SK-N-SH (cell line): ENCODE measurements around the gene SLC6A17. TPM values are rescaled to one million over a fixed set of nuclear protein-coding genes. Genes with fewer than 3 reads are reported as not detected.

ENCODE experiments used
- CTCF ChIA-PET: fragments of 300-600, 350-600 bp; formaldehyde crosslinking; extraction: SDS; loops from one replicate; lab custom pipeline; 2021; lab: Yijun Ruan, JAX
- POLR2A ChIA-PET: fragments of 350-600 bp; sonication (Branson Sonifier 250); formaldehyde crosslinking; extraction: SDS; loops from one replicate; lab custom pipeline; 2020; ENCODE audit warnings: antibody characterized with exemption, inconsistent platforms; lab: Yijun Ruan, JAX
- DNase-seq: peaks from one replicate; pipeline ENCODE4 v3.0.0; 2012
- H2AFZ ChIP-seq: fragments of 200-600 bp; sonication (generic); 2 replicates; pipeline ENCODE4 v1.8.1; 2016; ENCODE audit warnings: antibody characterized with exemption, mild to moderate bottlenecking, low read depth
- H3F3A ChIP-seq: fragments of 200-600 bp; sonication (generic); replicated peaks from 2 replicates; pipeline ENCODE3; 2016; ENCODE audit warnings: antibody characterized with exemption, mild to moderate bottlenecking; ENCODE audit not compliant: insufficient read depth
- H3K27ac ChIP-seq, 2 experiments: fragments of 200-500 bp in 1 of 2; fragments of 200-600 bp in 1 of 2; sonication (Bioruptor generic) in 1 of 2; sonication (generic), shearing (Covaris generic) in 1 of 2; 2 replicates each; pipeline versions ENCODE4 v1.5.1 to v1.6.1; 2014 to 2016; ENCODE audit warnings: low read depth in 2 of 2, inconsistent platforms in 1 of 2, low read length in 1 of 2, mild to moderate bottlenecking in 1 of 2, mixed read lengths in 1 of 2
- H3K27me3 ChIP-seq: fragments of 200-600 bp; sonication (generic), shearing (Covaris generic); 2 replicates; pipeline ENCODE4 v1.6.1; 2016; ENCODE audit warnings: mixed run types; ENCODE audit not compliant: insufficient read depth
- H3K36me3 ChIP-seq, 2 experiments: fragments of 200-500 bp in 1 of 2; fragments of 200-600 bp in 1 of 2; sonication (Bioruptor generic) in 1 of 2; sonication (generic) in 1 of 2; replicated peaks in 1 of 2; 2 replicates each; pipeline versions ENCODE3 to v1.5.1; 2014 to 2016; ENCODE audit warnings: low read length in 1 of 2, mild to moderate bottlenecking in 1 of 2; ENCODE audit not compliant: insufficient read depth in 2 of 2, control insufficient read depth in 1 of 2
- H3K4me1 ChIP-seq, 2 experiments: fragments of 200-500 bp in 1 of 2; fragments of 200-600 bp in 1 of 2; sonication (Bioruptor generic) in 1 of 2; sonication (generic), shearing (Covaris generic) in 1 of 2; 2 replicates each; pipeline versions ENCODE4 v1.5.1 to v1.6.1; 2014 to 2016; ENCODE audit warnings: low read depth in 1 of 2, low read length in 1 of 2, mixed run types in 1 of 2; ENCODE audit not compliant: insufficient read depth in 2 of 2, control insufficient read depth in 1 of 2
- H3K4me2 ChIP-seq: fragments of 200-600 bp; sonication (generic), shearing (Covaris generic); 2 replicates; pipeline ENCODE4 v1.6.1; 2017; ENCODE audit warnings: mixed run types
- H3K4me3 ChIP-seq, 2 experiments: fragments of 200-500 bp in 1 of 2; fragments of 200-600 bp in 1 of 2; sonication (Bioruptor generic) in 1 of 2; sonication (generic), shearing (Covaris generic) in 1 of 2; 2 replicates each; pipeline versions ENCODE4 v1.5.1 to v1.8.1; 2014 to 2016; ENCODE audit warnings: low read depth in 2 of 2, inconsistent platforms in 1 of 2, low read length in 1 of 2, mild to moderate bottlenecking in 1 of 2, mixed read lengths in 1 of 2, moderate library complexity in 1 of 2
- H3K79me2 ChIP-seq: fragments of 200-600 bp; sonication (generic); 2 replicates; pipeline ENCODE4 v1.8.1; 2017; ENCODE audit warnings: mild to moderate bottlenecking; ENCODE audit not compliant: insufficient read depth
- H3K9ac ChIP-seq: fragments of 200-600 bp; sonication (generic); 2 replicates; pipeline ENCODE4 v1.6.1; 2017; ENCODE audit warnings: mixed run types
- H3K9me2 ChIP-seq: fragments of 200-600 bp; sonication (generic); 2 replicates; pipeline ENCODE4 v1.6.1; 2017; ENCODE audit warnings: mixed run types
- H3K9me3 ChIP-seq: fragments of 200-600 bp; sonication (generic); 2 replicates; pipeline ENCODE4 v1.6.1; 2017; ENCODE audit warnings: mixed run types, mild to moderate bottlenecking, moderate library complexity
- H4K20me1 ChIP-seq: fragments of 200-600 bp; sonication (generic); 2 replicates; pipeline ENCODE4 v1.6.1; 2017; ENCODE audit warnings: mild to moderate bottlenecking, mixed run types; ENCODE audit not compliant: insufficient read depth
- CHD2 ChIP-seq: fragments of 150-350 bp; IDR thresholded peaks from 2 replicates; pipeline ENCODE4 v1.6.1; 2018; ENCODE audit warnings: low read length; ENCODE audit not compliant: partially characterized antibody
- FOXM1 ChIP-seq: IDR thresholded peaks from 2 replicates; pipeline ENCODE4 v1.4.0; 2012; ENCODE audit warnings: low read depth, mild to moderate bottlenecking
- POLR2AphosphoS5 ChIP-seq: IDR thresholded peaks from 2 replicates; pipeline ENCODE4 v1.6.1; 2012; ENCODE audit warnings: low read depth, low read length
- RAD21 ChIP-seq: IDR thresholded peaks from 2 replicates; pipeline ENCODE4 v1.6.1; 2012; ENCODE audit warnings: mild to moderate bottlenecking, low read length
- USF2 ChIP-seq: fragments of 150-350 bp; IDR thresholded peaks from 2 replicates; pipeline ENCODE4 v1.6.1; 2017; ENCODE audit warnings: antibody characterized with exemption, low read length, low read depth, borderline replicate concordance
- WGBS: methylation state at CpG from one replicate; pipeline ENCODE4 v1.1.6; 2017; ENCODE audit warnings: low lambda C conversion rate; 5-methylcytosine and 5-hydroxymethylcytosine counted together
- polyA plus RNA-seq, 3 experiments: library from polyadenylated mRNA; depleted of rRNA; stranded (reverse); fragments of >200 nt; gene quantifications; 2 replicates each; pipeline ENCODE4 v1.2.3, GENCODE V29; 2012
- TF ChIP-seq, protein P1 (sequence below): fragments of 200-600 bp; sonication (generic); IDR thresholded peaks from 2 replicates; pipeline ENCODE4 v1.6.1; 2017; ENCODE audit warnings: antibody characterized with exemption, mild to moderate bottlenecking, moderate library complexity
- TF ChIP-seq, protein P2 (sequence below): fragments of 150-350 bp; IDR thresholded peaks from 2 replicates; pipeline ENCODE4 v1.6.1; 2016; ENCODE audit warnings: mild to moderate bottlenecking, low read depth, low read length
- TF ChIP-seq, protein P3 (sequence below): IDR thresholded peaks from 2 replicates; pipeline ENCODE4 v1.4.0; 2012; ENCODE audit warnings: low read depth, borderline replicate concordance

Gene SLC6A17
- polyA plus RNA-seq, 1 of the 3 experiments (the other 2 are of a cell fraction), result 0.67 TPM

DNA sequence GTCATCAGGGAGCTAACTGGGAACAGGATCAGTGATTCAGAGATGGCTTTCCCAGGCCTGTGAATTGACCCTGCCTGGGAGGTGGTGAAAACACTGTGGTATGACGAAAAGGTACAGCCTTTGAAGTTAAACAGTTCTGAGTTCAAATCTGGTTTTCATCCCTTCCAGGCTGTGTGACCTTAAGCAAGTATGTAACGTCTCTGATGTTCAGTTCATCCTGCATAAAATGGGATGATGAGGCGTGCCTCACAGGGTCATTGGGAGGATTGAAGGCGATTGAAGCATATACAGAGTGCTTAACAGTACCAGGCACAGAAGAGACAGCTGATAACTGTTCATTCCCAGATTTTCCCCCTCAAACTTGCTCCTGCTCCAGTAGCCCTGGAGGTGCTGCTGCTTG lies 70.8 kb downstream of the SLC6A17 start:
- no peak for DNase-seq
- H3K4me2 ChIP-seq, result no peak overlapping the region
- TF ChIP-seq, protein P1, sequence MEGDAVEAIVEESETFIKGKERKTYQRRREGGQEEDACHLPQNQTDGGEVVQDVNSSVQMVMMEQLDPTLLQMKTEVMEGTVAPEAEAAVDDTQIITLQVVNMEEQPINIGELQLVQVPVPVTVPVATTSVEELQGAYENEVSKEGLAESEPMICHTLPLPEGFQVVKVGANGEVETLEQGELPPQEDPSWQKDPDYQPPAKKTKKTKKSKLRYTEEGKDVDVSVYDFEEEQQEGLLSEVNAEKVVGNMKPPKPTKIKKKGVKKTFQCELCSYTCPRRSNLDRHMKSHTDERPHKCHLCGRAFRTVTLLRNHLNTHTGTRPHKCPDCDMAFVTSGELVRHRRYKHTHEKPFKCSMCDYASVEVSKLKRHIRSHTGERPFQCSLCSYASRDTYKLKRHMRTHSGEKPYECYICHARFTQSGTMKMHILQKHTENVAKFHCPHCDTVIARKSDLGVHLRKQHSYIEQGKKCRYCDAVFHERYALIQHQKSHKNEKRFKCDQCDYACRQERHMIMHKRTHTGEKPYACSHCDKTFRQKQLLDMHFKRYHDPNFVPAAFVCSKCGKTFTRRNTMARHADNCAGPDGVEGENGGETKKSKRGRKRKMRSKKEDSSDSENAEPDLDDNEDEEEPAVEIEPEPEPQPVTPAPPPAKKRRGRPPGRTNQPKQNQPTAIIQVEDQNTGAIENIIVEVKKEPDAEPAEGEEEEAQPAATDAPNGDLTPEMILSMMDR, result no peak
- TF ChIP-seq, protein P2, sequence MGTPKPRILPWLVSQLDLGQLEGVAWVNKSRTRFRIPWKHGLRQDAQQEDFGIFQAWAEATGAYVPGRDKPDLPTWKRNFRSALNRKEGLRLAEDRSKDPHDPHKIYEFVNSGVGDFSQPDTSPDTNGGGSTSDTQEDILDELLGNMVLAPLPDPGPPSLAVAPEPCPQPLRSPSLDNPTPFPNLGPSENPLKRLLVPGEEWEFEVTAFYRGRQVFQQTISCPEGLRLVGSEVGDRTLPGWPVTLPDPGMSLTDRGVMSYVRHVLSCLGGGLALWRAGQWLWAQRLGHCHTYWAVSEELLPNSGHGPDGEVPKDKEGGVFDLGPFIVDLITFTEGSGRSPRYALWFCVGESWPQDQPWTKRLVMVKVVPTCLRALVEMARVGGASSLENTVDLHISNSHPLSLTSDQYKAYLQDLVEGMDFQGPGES, result no peak
- TF ChIP-seq, protein P3, sequence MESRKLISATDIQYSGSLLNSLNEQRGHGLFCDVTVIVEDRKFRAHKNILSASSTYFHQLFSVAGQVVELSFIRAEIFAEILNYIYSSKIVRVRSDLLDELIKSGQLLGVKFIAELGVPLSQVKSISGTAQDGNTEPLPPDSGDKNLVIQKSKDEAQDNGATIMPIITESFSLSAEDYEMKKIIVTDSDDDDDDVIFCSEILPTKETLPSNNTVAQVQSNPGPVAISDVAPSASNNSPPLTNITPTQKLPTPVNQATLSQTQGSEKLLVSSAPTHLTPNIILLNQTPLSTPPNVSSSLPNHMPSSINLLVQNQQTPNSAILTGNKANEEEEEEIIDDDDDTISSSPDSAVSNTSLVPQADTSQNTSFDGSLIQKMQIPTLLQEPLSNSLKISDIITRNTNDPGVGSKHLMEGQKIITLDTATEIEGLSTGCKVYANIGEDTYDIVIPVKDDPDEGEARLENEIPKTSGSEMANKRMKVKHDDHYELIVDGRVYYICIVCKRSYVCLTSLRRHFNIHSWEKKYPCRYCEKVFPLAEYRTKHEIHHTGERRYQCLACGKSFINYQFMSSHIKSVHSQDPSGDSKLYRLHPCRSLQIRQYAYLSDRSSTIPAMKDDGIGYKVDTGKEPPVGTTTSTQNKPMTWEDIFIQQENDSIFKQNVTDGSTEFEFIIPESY, result no peak
- 47% methylated on average over 4 of the region's 4 CpGs for WGBS
- H4K20me1 ChIP-seq, result no peaks in the 10 kb centered on the region
- no peaks in the 10 kb centered on the region for H3F3A ChIP-seq
- no peaks in the 10 kb centered on the region for H3K79me2 ChIP-seq
- ChIA-PET POLR2A (no interaction called here), CTCF (interaction anchor here (0.9 kb wide), 1 partner anchor 239 kb away, joined by 3 read pairs; no protein-coding TSS in a partner anchor)
- no peak overlapping the region for H3K27ac ChIP-seq
- H3K27me3 ChIP-seq, result no peaks in the 10 kb centered on the region
- H3K4me3 ChIP-seq, result no peak overlapping the region
- no peaks in the 10 kb centered on the region for H3K36me3 ChIP-seq
- H3K9me3 ChIP-seq, result no peaks in the 10 kb centered on the region
- H3K9ac ChIP-seq, result no peak overlapping the region
- no peaks in the 10 kb centered on the region for H3K9me2 ChIP-seq
- no peak overlapping the region for H2AFZ ChIP-seq
- H3K4me1 ChIP-seq, result peaks cover 0 to 4% of the 10 kb centered on the region in 2 experiments; a peak in 1 of 4 replicates

DNA sequence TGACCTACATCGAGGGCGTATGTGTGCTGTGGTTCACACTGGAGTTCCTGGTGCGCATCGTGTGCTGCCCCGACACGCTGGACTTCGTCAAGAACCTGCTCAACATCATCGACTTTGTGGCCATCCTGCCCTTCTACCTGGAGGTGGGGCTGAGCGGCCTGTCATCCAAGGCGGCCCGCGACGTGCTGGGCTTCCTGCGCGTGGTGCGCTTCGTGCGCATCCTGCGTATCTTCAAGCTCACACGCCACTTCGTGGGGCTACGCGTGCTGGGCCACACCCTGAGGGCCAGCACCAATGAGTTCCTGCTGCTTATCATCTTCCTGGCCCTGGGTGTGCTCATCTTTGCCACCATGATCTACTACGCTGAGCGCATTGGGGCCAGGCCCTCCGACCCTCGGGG lies 72.8 kb downstream of the SLC6A17 start:
- no peaks in the 10 kb centered on the region for H3K9me3 ChIP-seq
- H4K20me1 ChIP-seq, result no peaks in the 10 kb centered on the region
- CTCF ChIA-PET, result interaction anchor here (1.8 kb wide), 1 partner anchor 15 kb away, joined by 6 read pairs; no protein-coding TSS in a partner anchor
- POLR2A ChIA-PET, result no interaction called here
- no peak overlapping the region for H3K27ac ChIP-seq
- WGBS, result 89% methylated on average over 25 of the region's 27 CpGs
- DNase-seq, result no peak
- no peaks in the 10 kb centered on the region for H3K4me1 ChIP-seq
- H3K9me2 ChIP-seq, result no peaks in the 10 kb centered on the region
- H3K79me2 ChIP-seq, result no peaks in the 10 kb centered on the region
- H2AFZ ChIP-seq, result no peak overlapping the region
- no peaks in the 10 kb centered on the region for H3F3A ChIP-seq
- H3K4me3 ChIP-seq, result no peak overlapping the region
- TF ChIP-seq, protein P1, result no peak
- TF ChIP-seq FOXM1 (no peak), USF2 (no peak), POLR2AphosphoS5 (no peak), CHD2 (no peak), RAD21 (no peak)
- H3K36me3 ChIP-seq, result no peaks in the 10 kb centered on the region
- H3K4me2 ChIP-seq, result no peak overlapping the region
- H3K9ac ChIP-seq, result no peak overlapping the region
- H3K27me3 ChIP-seq, result no peaks in the 10 kb centered on the region
